HG02798 (cell line): ENCODE results near the gene USE1.

Experiments
- ATAC-seq: cut with Tn5 transposase; IDR thresholded peaks from one replicate; pipeline ENCODE4 v1.9.1; 2021; ENCODE audit warnings: mild to moderate bottlenecking; ENCODE audit not compliant: unreplicated experiment, poor library complexity

USE1 gene

GRCh38 chr19:17254636-17255035, 39.5 kb downstream of the USE1 start:
- no peak for ATAC-seq

GRCh38 chr19:17255150-17255621, 40.0 kb downstream of the USE1 start:
- ATAC-seq, result no peak

GRCh38 chr19:17256130-17256529, 41.0 kb downstream of the USE1 start:
- ATAC-seq, result no peak

- no peak for ATAC-seq
Observed at GRCh38 chr19:17259118-17259780, 44.1 kb downstream of the USE1 start.

- ATAC-seq, result no peak
Observed at GRCh38 chr19:17259934-17260333, 44.8 kb downstream of the USE1 start.

- ATAC-seq, result peak; percentile 85
Observed at GRCh38 chr19:17260842-17261325, 45.7 kb downstream of the USE1 start.

- no peak for ATAC-seq
Observed at GRCh38 chr19:17262557-17262956, 47.4 kb downstream of the USE1 start.

GRCh38 chr19:17263712-17264640, 48.8 kb downstream of the USE1 start:
- ATAC-seq, result no peak

- no peak for ATAC-seq
Observed at GRCh38 chr19:17264641-17264979, 49.5 kb downstream of the USE1 start, which contains the start of gene USHBP1. Gene USHBP1 (minus strand): TSS chr19:17264745. CDS start chr19:17264299, 446 bp downstream.

GRCh38 chr19:17266026-17266425, 50.9 kb downstream of the USE1 start:
- no peak for ATAC-seq

- no peak for ATAC-seq
Observed at GRCh38 chr19:17266589-17266974, 51.4 kb downstream of the USE1 start.

GRCh38 chr19:17266975-17267788, 52.0 kb downstream of the USE1 start, which contains the start of gene BABAM1:
Gene BABAM1 (plus strand): TSS chr19:17267443. CDS start chr19:17268807, 1,364 bp downstream.
- ATAC-seq, result peak; percentile 94

GRCh38 chr19:17268754-17269153, 53.6 kb downstream of the USE1 start:
- no peak for ATAC-seq
